HepG2 (cell line): ENCODE results near the gene MYOM1. TPM values are rescaled to one million over a fixed set of nuclear protein-coding genes. Genes with fewer than 3 reads are reported as not detected.

ENCODE experiments used
- CSRNP2 ChIP-seq: sonication (generic); formaldehyde crosslinking; conservative IDR thresholded peaks from 2 replicates; pipeline ENCODE4 v1.8.0; 2022; ENCODE audit warnings: low read depth, missing genetic modification reagents
- EED ChIP-seq: sonication (generic); formaldehyde crosslinking; IDR thresholded peaks from 2 replicates; pipeline ENCODE4 v1.5.0; 2020; ENCODE audit warnings: mild to moderate bottlenecking, missing genetic modification reagents
- FOXK1 ChIP-seq: sonication (generic); formaldehyde crosslinking; IDR thresholded peaks from 2 replicates; pipeline ENCODE4 v1.4.0; 2020; ENCODE audit warnings: low read depth, missing genetic modification reagents, borderline replicate concordance
- GFI1 ChIP-seq: sonication (generic); formaldehyde crosslinking; IDR thresholded peaks from 2 replicates; pipeline ENCODE4 v1.5.0; 2020; ENCODE audit warnings: missing genetic modification reagents, mild to moderate bottlenecking, borderline replicate concordance
- KDM6A ChIP-seq: IDR thresholded peaks from 2 replicates; pipeline ENCODE4 v1.6.1; 2016; ENCODE audit warnings: low read depth
- KLF12 ChIP-seq: sonication (generic); formaldehyde crosslinking; IDR thresholded peaks from 2 replicates; pipeline ENCODE4 v1.4.0; 2020; ENCODE audit warnings: missing genetic modification reagents, borderline replicate concordance
- MEIS1 ChIP-seq: sonication (generic); formaldehyde crosslinking; IDR thresholded peaks from 2 replicates; pipeline ENCODE4 v1.9.0; 2021; ENCODE audit warnings: mild to moderate bottlenecking, missing genetic modification reagents, moderate library complexity, borderline replicate concordance
- MZF1 ChIP-seq: sonication (generic); formaldehyde crosslinking; IDR thresholded peaks from 2 replicates; pipeline ENCODE4 v1.8.1; 2023; ENCODE audit warnings: mild to moderate bottlenecking, missing genetic modification reagents, borderline replicate concordance
- NFE2 ChIP-seq: sonication (generic); formaldehyde crosslinking; IDR thresholded peaks from 2 replicates; pipeline ENCODE4 v1.4.0; 2020; ENCODE audit warnings: missing genetic modification reagents
- POGZ ChIP-seq: sonication (generic); formaldehyde crosslinking; IDR thresholded peaks from 2 replicates; pipeline ENCODE4 v1.4.0; 2020; ENCODE audit warnings: mild to moderate bottlenecking, missing genetic modification reagents
- SAP130 ChIP-seq: IDR thresholded peaks from 2 replicates; pipeline ENCODE4 v1.6.1; 2016; ENCODE audit warnings: low read depth
- SP1 ChIP-seq, 2 experiments: fragments of 450-650 bp in 1 of 2; sonication (generic) in 1 of 2; formaldehyde crosslinking in 1 of 2; IDR thresholded peaks; 2 replicates each; pipeline versions ENCODE4 v1.4.0 to v1.6.1; 2016 to 2020; ENCODE audit warnings: missing genetic modification reagents in 1 of 2
- ZFP91 ChIP-seq: sonication (generic); formaldehyde crosslinking; IDR thresholded peaks from 2 replicates; pipeline ENCODE4 v1.9.0; 2022; ENCODE audit warnings: missing genetic modification reagents, mild to moderate bottlenecking, borderline replicate concordance
- ZFY ChIP-seq: sonication (generic); formaldehyde crosslinking; IDR thresholded peaks from 2 replicates; pipeline ENCODE4 v1.4.0; 2020; ENCODE audit warnings: missing genetic modification reagents
- ZNF142 ChIP-seq: sonication (generic); formaldehyde crosslinking; IDR thresholded peaks from 2 replicates; pipeline ENCODE4 v1.4.0; 2020; ENCODE audit warnings: missing genetic modification reagents
- ZNF180 ChIP-seq: sonication (generic); formaldehyde crosslinking; IDR thresholded peaks from 2 replicates; pipeline ENCODE4 v1.4.0; 2020; ENCODE audit warnings: low read depth, missing genetic modification reagents, borderline replicate concordance
- ZNF530 ChIP-seq: sonication (generic); formaldehyde crosslinking; IDR thresholded peaks from 2 replicates; pipeline ENCODE4 v1.5.0; 2020; ENCODE audit warnings: low read depth, mild to moderate bottlenecking, missing genetic modification reagents
- ZNF724P ChIP-seq: sonication (generic); formaldehyde crosslinking; IDR thresholded peaks from 2 replicates; pipeline ENCODE4 v1.8.0; 2022; ENCODE audit warnings: missing genetic modification reagents, borderline replicate concordance
- ZNF772 ChIP-seq: sonication (generic); formaldehyde crosslinking; IDR thresholded peaks from 2 replicates; pipeline ENCODE4 v1.5.0; 2020; ENCODE audit warnings: mild to moderate bottlenecking, missing genetic modification reagents
- ZNF788 ChIP-seq: sonication (generic); formaldehyde crosslinking; IDR thresholded peaks from 2 replicates; pipeline ENCODE4 v1.5.0; 2020; ENCODE audit warnings: mild to moderate bottlenecking, missing genetic modification reagents, borderline replicate concordance
- polyA plus RNA-seq, 8 experiments: library from polyadenylated mRNA; depleted of rRNA in 3 of 8; stranded (reverse) in 7 of 8; unstranded in 1 of 8; fragments of >200 nt; fragmentation: Illumina TruSeq in 4 of 8; extraction: Trizol in 4 of 8; gene quantifications; 2 replicates each; pipeline versions ENCODE4 v1.2.1 to v1.2.3, GENCODE V29; 2011 to 2016; ENCODE audit warnings: low read depth in 4 of 8, missing spikeins in 1 of 8, mixed read lengths in 1 of 8; ENCODE audit not compliant: insufficient read depth in 1 of 8
- total RNA-seq, 5 experiments: library from RNA; depleted of rRNA; stranded (reverse); fragments of >200 nt; fragmentation: Illumina TruSeq; extraction: Trizol; gene quantifications; 2 replicates each; pipeline ENCODE4 v1.2.3, GENCODE V29; 2016; ENCODE audit warnings: low read depth in 1 of 5

The MYOM1 gene
- total and polyA plus RNA-seq, 2 of the 13 experiments (the other 11 are each of a cell fraction or from before 2014, with no cell fraction given): 0.46 to 0.98 TPM

- TF ChIP-seq SP1 (IDR thresholded peaks at IDR 0.05) (no peak), SP1 (CRISPR knock-in tag; IDR thresholded peaks at IDR 0.05) (peak; percentile 59), ZFY (CRISPR knock-in tag) (peak; percentile 94), ZNF180 (CRISPR knock-in tag) (no peak), NFE2 (no peak), MZF1 (CRISPR knock-in tag) (no peak), ZNF724P (CRISPR knock-in tag) (peak; percentile 77), GFI1 (no peak; the same call in 1 of the 2 replicates), ZNF772 (CRISPR knock-in tag) (peak; percentile 23; the same call in 1 of the 2 replicates), ZFP91 (CRISPR knock-in tag) (peak; percentile 92), FOXK1 (CRISPR knock-in tag) (peak; percentile 67; the same call in 1 of the 2 replicates), ZNF142 (CRISPR knock-in tag) (peak; percentile 83), MEIS1 (CRISPR knock-in tag) (0 out of 2 replicates have a peak, but pooled peaks have one; percentile 51), ZNF788 (peak; percentile 80), EED (CRISPR knock-in tag) (peak; percentile 84), CSRNP2 (CRISPR knock-in tag) (no peak), POGZ (peak; percentile 41; the same call in 1 of the 2 replicates), KDM6A (CRISPR knock-in tag) (0 out of 2 replicates have a peak, but pooled peaks have one; percentile 10), SAP130 (CRISPR knock-in tag) (peak; percentile 92), ZNF530 (no peak), KLF12 (CRISPR knock-in tag) (peak; percentile 99)
Observed at GRCh38 chr18:3261373-3262233, 41.8 kb upstream of the MYOM1 start, which contains the start of gene MYL12B (continued).
